H1 (cell line): Measurements from ENCODE around the gene PFKP. TPM values are rescaled to one million over a fixed set of nuclear protein-coding genes. Genes with fewer than 3 reads are reported as not detected.

Experiments used
- CTCF ChIA-PET: fragments of 300-600 bp; sonication (Branson Sonifier 250); formaldehyde crosslinking; loops from one replicate; lab custom pipeline; 2021; ENCODE audit not compliant: partially characterized antibody; lab: Charles Lee
- POLR2A ChIA-PET: fragments of 300-600 bp; sonication (Branson Sonifier 250); formaldehyde crosslinking; loops from one replicate; lab custom pipeline; 2021; ENCODE audit warnings: inconsistent platforms; ENCODE audit not compliant: partially characterized antibody; lab: Charles Lee
- DNase-seq, 2 experiments: peaks; one replicate each; pipeline versions ENCODE4 v3.0.0 to v3.0.0-alpha.2; 2010 to 2022; ENCODE audit warnings: low spot score in 2 of 2, low read depth in 1 of 2, mixed read lengths in 1 of 2
- FAIRE-seq: peaks from 2 replicates; lab custom pipeline; 2011; peaks lifted over from hg19 to GRCh38; lab: Jason Lieb, UNC
- H2AFZ ChIP-seq: 2 replicates; pipeline ENCODE4 v1.8.1; 2012; ENCODE audit warnings: low read length, inconsistent platforms
- H2AK5ac ChIP-seq: 2 replicates; pipeline ENCODE4 v1.6.1; 2013; ENCODE audit warnings: low read depth, low read length
- H2BK120ac ChIP-seq: replicated peaks from 2 replicates; pipeline ENCODE3; 2013; ENCODE audit warnings: low read depth, low read length, inconsistent platforms
- H2BK12ac ChIP-seq: 2 replicates; pipeline ENCODE4 v1.6.1; 2013; ENCODE audit warnings: low read depth, low read length
- H2BK15ac ChIP-seq: 2 replicates; pipeline ENCODE4 v1.6.1; 2013; ENCODE audit warnings: low read length
- H2BK20ac ChIP-seq: 2 replicates; pipeline ENCODE4 v1.6.1; 2013; ENCODE audit warnings: low read length
- H2BK5ac ChIP-seq: 2 replicates; pipeline ENCODE4 v1.6.1; 2013; ENCODE audit warnings: low read depth, low read length
- H3K14ac ChIP-seq: 2 replicates; pipeline ENCODE4 v1.6.1; 2013; ENCODE audit warnings: inconsistent platforms; ENCODE audit not compliant: insufficient read length
- H3K18ac ChIP-seq: 2 replicates; pipeline ENCODE4 v1.6.1; 2013; ENCODE audit warnings: low read length; ENCODE audit errors: extremely low read depth
- H3K23ac ChIP-seq: 2 replicates; pipeline ENCODE4 v1.6.1; 2013; ENCODE audit warnings: inconsistent platforms; ENCODE audit not compliant: insufficient read length
- H3K23me2 ChIP-seq: 2 replicates; pipeline ENCODE4 v1.6.1; 2013; ENCODE audit warnings: low read depth, low read length
- H3K27ac ChIP-seq: 2 replicates; pipeline ENCODE4 v1.6.1; 2011; ENCODE audit warnings: low read depth, low read length, inconsistent platforms
- H3K27me3 ChIP-seq, 4 experiments: replicated peaks in 1 of 4; 1 replicate in 1 of 4; 2 replicates in 3 of 4; pipeline versions ENCODE4 v1.6.1 to v1.8.1; 2011 to 2013; ENCODE audit warnings: low read length in 3 of 4, mild to moderate bottlenecking in 3 of 4, inconsistent platforms in 2 of 4, mixed read lengths in 2 of 4, moderate library complexity in 1 of 4; ENCODE audit not compliant: control insufficient read depth in 3 of 4, insufficient read depth in 3 of 4; ENCODE audit errors: extremely low read depth in 1 of 4
- H3K36me3 ChIP-seq, 4 experiments: 2 replicates each; pipeline versions ENCODE4 v1.6.1 to v1.8.1; 2011 to 2013; ENCODE audit warnings: mild to moderate bottlenecking in 4 of 4, low read length in 3 of 4, moderate library complexity in 2 of 4, control low read depth in 1 of 4, inconsistent platforms in 1 of 4; ENCODE audit not compliant: insufficient read depth in 4 of 4, control insufficient read depth in 2 of 4
- H3K4ac ChIP-seq: replicated peaks from 2 replicates; pipeline ENCODE3; 2013; ENCODE audit warnings: low read length, low read depth, mixed read lengths, inconsistent platforms; ENCODE audit not compliant: insufficient read length
- H3K4me1 ChIP-seq, 4 experiments: replicated peaks in 1 of 4; 1 replicate in 1 of 4; 2 replicates in 3 of 4; pipeline versions ENCODE4 v1.6.1 to v1.8.1; 2011 to 2013; ENCODE audit warnings: low read length in 3 of 4, inconsistent platforms in 2 of 4, mixed read lengths in 1 of 4; ENCODE audit not compliant: insufficient read depth in 4 of 4, control insufficient read depth in 3 of 4
- H3K4me2 ChIP-seq, 2 experiments: 2 replicates each; pipeline versions ENCODE4 v1.6.1 to v1.8.1; 2011 to 2013; ENCODE audit warnings: low read depth in 2 of 2, low read length in 2 of 2, control low read depth in 1 of 2, inconsistent platforms in 1 of 2, mild to moderate bottlenecking in 1 of 2; ENCODE audit not compliant: insufficient read depth in 1 of 2
- H3K4me3 ChIP-seq, 4 experiments: fragments of 200-600, 300-600 bp in 1 of 4; sonication (generic), shearing (Covaris generic), sonication (Bioruptor Twin) in 1 of 4; 2 replicates each; pipeline versions ENCODE4 v1.5.1 to v1.8.1; 2011 to 2016; ENCODE audit warnings: low read length in 4 of 4, low read depth in 3 of 4, control low read depth in 2 of 4, inconsistent platforms in 2 of 4, mild to moderate bottlenecking in 2 of 4, mixed read lengths in 1 of 4, moderate library complexity in 1 of 4; ENCODE audit not compliant: insufficient read depth in 2 of 4; ENCODE audit errors: extremely low read depth in 1 of 4
- H3K56ac ChIP-seq: replicated peaks from 2 replicates; pipeline ENCODE3; 2013; ENCODE audit warnings: low read depth, mild to moderate bottlenecking, mixed read lengths, low read length, inconsistent platforms; ENCODE audit not compliant: insufficient read length
- H3K79me1 ChIP-seq: 2 replicates; pipeline ENCODE4 v1.6.1; 2013; ENCODE audit warnings: low read depth, low read length, control low read depth
- H3K79me2 ChIP-seq, 2 experiments: 2 replicates each; pipeline versions ENCODE4 v1.6.1 to v1.8.1; 2012 to 2013; ENCODE audit warnings: low read length in 2 of 2, mild to moderate bottlenecking in 2 of 2, inconsistent platforms in 1 of 2; ENCODE audit not compliant: insufficient read depth in 2 of 2, control insufficient read depth in 1 of 2
- H3K9ac ChIP-seq, 4 experiments: replicated peaks in 1 of 4; 1 replicate in 1 of 4; 2 replicates in 3 of 4; pipeline versions ENCODE4 v1.6.1 to v1.8.1; 2011 to 2013; ENCODE audit warnings: low read depth in 3 of 4, low read length in 3 of 4, control low read depth in 2 of 4, mild to moderate bottlenecking in 2 of 4, moderate library complexity in 2 of 4, inconsistent platforms in 1 of 4; ENCODE audit errors: extremely low read depth in 1 of 4
- H3K9me3 ChIP-seq, 2 experiments: 2 replicates each; pipeline versions ENCODE4 v1.6.1 to v1.8.1; 2012 to 2013; ENCODE audit warnings: mild to moderate bottlenecking in 2 of 2, moderate library complexity in 2 of 2, control low read depth in 1 of 2, inconsistent platforms in 1 of 2, low read depth in 1 of 2, low read length in 1 of 2, mixed read lengths in 1 of 2; ENCODE audit not compliant: insufficient read depth in 2 of 2
- H4K20me1 ChIP-seq, 2 experiments: replicated peaks in 1 of 2; 2 replicates each; pipeline versions ENCODE3 to v1.8.1; 2011 to 2013; ENCODE audit warnings: inconsistent platforms in 2 of 2, low read length in 2 of 2, mild to moderate bottlenecking in 1 of 2; ENCODE audit not compliant: insufficient read depth in 2 of 2, control insufficient read depth in 1 of 2
- H4K5ac ChIP-seq: 2 replicates; pipeline ENCODE4 v1.6.1; 2013; ENCODE audit warnings: low read length, low read depth, mixed read lengths, inconsistent platforms; ENCODE audit not compliant: insufficient read length
- H4K8ac ChIP-seq: 2 replicates; pipeline ENCODE4 v1.8.0; 2013; ENCODE audit warnings: mild to moderate bottlenecking, moderate library complexity, low read length, inconsistent platforms; ENCODE audit not compliant: insufficient read depth; ENCODE audit errors: extremely low read depth
- H4K91ac ChIP-seq: replicated peaks from 2 replicates; pipeline ENCODE3; 2013; ENCODE audit warnings: low read length, mixed read lengths, inconsistent platforms; ENCODE audit not compliant: insufficient read length
- ASH2L ChIP-seq: fragments of 200-600, 300-600 bp; sonication (generic); IDR thresholded peaks from one replicate; pipeline ENCODE4 v1.7.1; 2017; ENCODE audit warnings: low read length
- HDAC2 ChIP-seq, 2 experiments: fragments of 300-600 bp in 1 of 2; sonication (generic) in 1 of 2; IDR thresholded peaks; 2 replicates each; pipeline ENCODE4 v1.6.1; 2011 to 2012; ENCODE audit warnings: low read depth in 2 of 2, low read length in 2 of 2, mild to moderate bottlenecking in 2 of 2, moderate library complexity in 2 of 2, borderline replicate concordance in 1 of 2, inconsistent platforms in 1 of 2
- JUND ChIP-seq: IDR thresholded peaks from 2 replicates; pipeline ENCODE4 v1.6.1; 2011; ENCODE audit warnings: mild to moderate bottlenecking, improper control_type of control experiment, low read length
- KDM5A ChIP-seq: fragments of 200-600 bp; IDR thresholded peaks from 2 replicates; pipeline ENCODE4 v1.7.1; 2012; ENCODE audit warnings: mild to moderate bottlenecking, low read length, inconsistent platforms, mixed read lengths
- POU5F1 ChIP-seq: IDR thresholded peaks from 2 replicates; pipeline ENCODE4 v1.6.1; 2011; ENCODE audit warnings: low read depth, mild to moderate bottlenecking, low read length, moderate library complexity
- RAD21 ChIP-seq, 2 experiments: IDR thresholded peaks in 1 of 2; conservative IDR thresholded peaks in 1 of 2; 2 replicates each; pipeline ENCODE4 v1.6.1; 2011; ENCODE audit warnings: low read depth in 2 of 2, low read length in 2 of 2, improper control_type of control experiment in 1 of 2, inconsistent platforms in 1 of 2, mild to moderate bottlenecking in 1 of 2, moderate library complexity in 1 of 2
- RBBP5 ChIP-seq: IDR thresholded peaks from 2 replicates; pipeline ENCODE4 v1.7.1; 2012; ENCODE audit warnings: low read depth, mild to moderate bottlenecking, inconsistent platforms, low read length, moderate library complexity, borderline replicate concordance
- SP2 ChIP-seq: IDR thresholded peaks from 2 replicates; pipeline ENCODE4 v1.6.1; 2012; ENCODE audit warnings: mild to moderate bottlenecking, low read length, inconsistent platforms
- SRF ChIP-seq: IDR thresholded peaks from 2 replicates; pipeline ENCODE4 v1.6.1; 2011; ENCODE audit warnings: mild to moderate bottlenecking, low read depth, low read length, moderate library complexity
- TCF12 ChIP-seq: IDR thresholded peaks from 2 replicates; pipeline ENCODE4 v1.6.1; 2011; ENCODE audit warnings: low read depth, mild to moderate bottlenecking, low read length
- whole genome bisulfite sequencing, 2 experiments: shearing (Covaris generic) in 1 of 2; methylation state at CpG; one replicate each; pipeline versions ENCODE4 v1.1.6 to v1.1.7; 2013 to 2015; ENCODE audit warnings: low lambda C conversion rate in 2 of 2, mixed read lengths in 2 of 2, inconsistent platforms in 1 of 2, low coverage in 1 of 2, missing lambda C conversion rate in 1 of 2; ENCODE audit not compliant: insufficient replicate concordance in 2 of 2, insufficient coverage in 1 of 2, insufficient read length in 1 of 2; ENCODE audit errors: extremely low coverage in 1 of 2, missing lambda C conversion rate in 1 of 2; 5-methylcytosine and 5-hydroxymethylcytosine counted together
- polyA plus RNA-seq, 7 experiments: library from polyadenylated mRNA; depleted of rRNA in 3 of 7; stranded (reverse) in 5 of 7; unstranded in 2 of 7; fragments of >200 nt in 5 of 7; fragments of 200-250 nt in 2 of 7; gene quantifications; 1 replicate in 5 of 7; 2 replicates in 1 of 7; 4 replicates in 1 of 7; pipeline versions ENCODE4 v1.2.1 to v1.2.3, GENCODE V29; 2011 to 2013; ENCODE audit warnings: missing spikeins in 2 of 7, mixed read lengths in 2 of 7
- total RNA-seq: library from RNA; stranded (reverse); fragmentation: NEBNext Ultra II Directional; extraction: Animal tissue kit (Norgen Biotek cat#: 25700); gene quantifications from 2 replicates; pipeline ENCODE4 v1.2.1, GENCODE V29; 2021
- TF ChIP-seq, protein P1 (sequence below): IDR thresholded peaks from 2 replicates; pipeline ENCODE4 v1.6.1; 2011; ENCODE audit warnings: low read depth, mild to moderate bottlenecking, low read length; ENCODE audit not compliant: insufficient read depth
- TF ChIP-seq, protein P2 (sequence below): IDR thresholded peaks from 2 replicates; pipeline ENCODE4 v1.6.1; 2012; ENCODE audit warnings: inconsistent platforms

The PFKP gene
- total and polyA plus RNA-seq, 2 of the 8 experiments (the other 6 are each of a cell fraction or from before 2014, with no cell fraction given) = 51.2 to 128 TPM

DNA sequence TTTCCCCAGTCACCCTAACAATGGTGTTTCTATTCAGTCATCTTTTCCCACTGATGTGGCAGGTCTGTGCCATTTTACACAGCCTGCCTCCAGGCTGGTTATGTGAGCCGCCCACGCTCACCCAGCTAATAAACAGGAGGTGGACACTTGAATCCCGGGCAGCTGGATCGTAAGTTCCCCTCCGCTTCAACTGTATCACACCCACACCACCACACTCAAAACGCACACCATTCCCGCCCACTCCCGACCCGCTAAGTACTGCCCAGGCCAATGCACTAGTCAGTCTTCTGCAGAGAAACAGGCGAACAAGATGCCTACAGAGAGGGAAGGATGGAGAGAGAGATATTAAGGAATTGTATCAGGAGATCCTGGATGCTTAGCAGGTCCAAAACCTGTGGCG lies 38.9 kb upstream of the PFKP start:
- no peak overlapping the region for H3K4me2 ChIP-seq
- no peak overlapping the region for H2BK12ac ChIP-seq
- no peak overlapping the region for H2BK5ac ChIP-seq
- no peak overlapping the region for H4K91ac ChIP-seq
- H3K23ac ChIP-seq = no peak overlapping the region
- no peak overlapping the region for H3K9ac ChIP-seq
- no peak overlapping the region for H3K14ac ChIP-seq
- H2AFZ ChIP-seq = no peak overlapping the region
- no peak overlapping the region for H3K27ac ChIP-seq
- H3K27me3 ChIP-seq = no peaks in the 10 kb centered on the region
- peaks cover 0 to 2% of the 10 kb centered on the region in 2 experiments; a peak in 1 of 4 replicates for H3K9me3 ChIP-seq
- no peak overlapping the region for H4K8ac ChIP-seq
- ChIA-PET CTCF (interaction anchor here (1.0 to 2.2 kb wide), 2 partner anchors 15 to 103 kb away, joined by 3 to 10 read pairs; no protein-coding TSS in a partner anchor), POLR2A (no interaction called here)
- H3K4me1 ChIP-seq = no peaks in the 10 kb centered on the region
- H3K36me3 ChIP-seq = no peaks in the 10 kb centered on the region
- no peaks in the 10 kb centered on the region for H3K23me2 ChIP-seq
- H2BK15ac ChIP-seq = no peak overlapping the region
- no peak overlapping the region for H2BK120ac ChIP-seq
- H2BK20ac ChIP-seq = no peak overlapping the region
- H4K20me1 ChIP-seq = no peaks in the 10 kb centered on the region
- DNase-seq (no peak), FAIRE-seq (no peak)
- H3K79me2 ChIP-seq = no peaks in the 10 kb centered on the region
- no peak overlapping the region for H3K4me3 ChIP-seq
- no peak overlapping the region for H3K18ac ChIP-seq
- H3K79me1 ChIP-seq = no peaks in the 10 kb centered on the region
- H4K5ac ChIP-seq = no peak overlapping the region
- 97% methylated on average over 11 of the region's 11 CpGs; no CpG with 5 or more reads in 1 of the 2 experiments for WGBS, 2 experiments
- no peak overlapping the region for H2AK5ac ChIP-seq
- H3K56ac ChIP-seq = no peak overlapping the region
- H3K4ac ChIP-seq = no peak overlapping the region
- TF ChIP-seq RAD21 (IDR thresholded peaks at IDR 0.05 in 1 of 2, conservative IDR thresholded peaks at IDR 0.05 in 1 of 2; ENCODE audit: low read depth in 2 of 2, low read length in 2 of 2) (no peak), SRF (no peak), POU5F1 (no peak), HDAC2 (IDR thresholded peaks at IDR 0.05; ENCODE audit: borderline replicate concordance in 1 of 2, low read depth in 2 of 2, low read length in 2 of 2) (no peak), KDM5A (no peak), TCF12 (no peak), ASH2L (no peak), RBBP5 (no peak), JUND (no peak), SP2 (no peak)
- TF ChIP-seq, protein P1, sequence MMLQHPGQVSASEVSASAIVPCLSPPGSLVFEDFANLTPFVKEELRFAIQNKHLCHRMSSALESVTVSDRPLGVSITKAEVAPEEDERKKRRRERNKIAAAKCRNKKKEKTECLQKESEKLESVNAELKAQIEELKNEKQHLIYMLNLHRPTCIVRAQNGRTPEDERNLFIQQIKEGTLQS = no peak
- TF ChIP-seq, protein P2, sequence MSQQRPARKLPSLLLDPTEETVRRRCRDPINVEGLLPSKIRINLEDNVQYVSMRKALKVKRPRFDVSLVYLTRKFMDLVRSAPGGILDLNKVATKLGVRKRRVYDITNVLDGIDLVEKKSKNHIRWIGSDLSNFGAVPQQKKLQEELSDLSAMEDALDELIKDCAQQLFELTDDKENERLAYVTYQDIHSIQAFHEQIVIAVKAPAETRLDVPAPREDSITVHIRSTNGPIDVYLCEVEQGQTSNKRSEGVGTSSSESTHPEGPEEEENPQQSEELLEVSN = no peak
